Esophagus squamous epithelium (tissue), 4 donors: ENCODE data around the gene TEX19.

ENCODE experiments used
- POLR2A ChIP-seq, 4 donors: fragments of 450-650 bp; IDR thresholded peaks; one replicate each; pipeline ENCODE4 v1.6.1; 2017; ENCODE audit warnings: antibody characterized with exemption in 4 of 4, mild to moderate bottlenecking in 4 of 4, moderate library complexity in 3 of 4
- TF ChIP-seq, protein P1 (sequence below), 6 experiments: fragments of 450-650 bp in 4 of 6; fragments of 200-600 bp in 2 of 6; sonication (generic) in 2 of 6; IDR thresholded peaks; one replicate each; pipeline ENCODE4 v1.5.1; 2016 to 2019; ENCODE audit warnings: antibody characterized with exemption in 6 of 6, mild to moderate bottlenecking in 4 of 6, moderate library complexity in 4 of 6

DNA sequence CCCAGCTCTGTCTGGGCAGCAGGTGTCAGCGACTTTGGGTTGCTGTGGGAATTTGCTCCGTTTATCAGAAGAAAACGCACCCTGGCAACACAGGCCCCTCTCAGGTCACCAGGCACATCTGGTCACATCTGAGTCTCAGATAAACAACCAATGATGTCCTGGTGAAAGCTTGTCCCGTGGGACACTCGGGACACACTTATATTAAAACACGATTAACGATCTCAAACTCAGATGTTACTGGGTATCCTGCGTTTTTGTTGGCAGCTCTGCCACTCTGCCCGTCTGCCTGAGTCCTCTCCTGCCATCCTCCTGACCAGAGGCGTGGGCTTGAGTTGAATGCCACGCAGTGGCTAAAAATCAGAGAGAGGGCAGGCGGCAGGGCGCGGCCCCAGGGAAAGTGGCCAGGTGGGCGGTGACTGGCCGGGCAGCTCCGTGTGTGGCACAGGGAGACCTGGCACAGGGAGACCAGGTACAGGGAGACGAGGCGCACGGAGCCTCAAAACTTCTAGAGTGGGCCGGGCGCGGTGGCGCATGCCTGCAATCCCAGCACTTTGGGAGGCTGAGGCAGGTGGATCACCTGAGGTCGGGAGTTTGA is 27.6 kb upstream of the TEX19 start:
- TF ChIP-seq, protein P1, sequence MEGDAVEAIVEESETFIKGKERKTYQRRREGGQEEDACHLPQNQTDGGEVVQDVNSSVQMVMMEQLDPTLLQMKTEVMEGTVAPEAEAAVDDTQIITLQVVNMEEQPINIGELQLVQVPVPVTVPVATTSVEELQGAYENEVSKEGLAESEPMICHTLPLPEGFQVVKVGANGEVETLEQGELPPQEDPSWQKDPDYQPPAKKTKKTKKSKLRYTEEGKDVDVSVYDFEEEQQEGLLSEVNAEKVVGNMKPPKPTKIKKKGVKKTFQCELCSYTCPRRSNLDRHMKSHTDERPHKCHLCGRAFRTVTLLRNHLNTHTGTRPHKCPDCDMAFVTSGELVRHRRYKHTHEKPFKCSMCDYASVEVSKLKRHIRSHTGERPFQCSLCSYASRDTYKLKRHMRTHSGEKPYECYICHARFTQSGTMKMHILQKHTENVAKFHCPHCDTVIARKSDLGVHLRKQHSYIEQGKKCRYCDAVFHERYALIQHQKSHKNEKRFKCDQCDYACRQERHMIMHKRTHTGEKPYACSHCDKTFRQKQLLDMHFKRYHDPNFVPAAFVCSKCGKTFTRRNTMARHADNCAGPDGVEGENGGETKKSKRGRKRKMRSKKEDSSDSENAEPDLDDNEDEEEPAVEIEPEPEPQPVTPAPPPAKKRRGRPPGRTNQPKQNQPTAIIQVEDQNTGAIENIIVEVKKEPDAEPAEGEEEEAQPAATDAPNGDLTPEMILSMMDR (IDR thresholded peaks at IDR 0.05) = no peak
- TF ChIP-seq POLR2A (IDR thresholded peaks at IDR 0.05) = no peak
